ENCODE measurements around the gene RMDN3. TPM values are rescaled to one million over a fixed set of nuclear protein-coding genes. Genes with fewer than 3 reads are reported as not detected.

The RMDN3 gene
- total and polyA plus RNA-seq, 2 of the 13 experiments (the other 11 are each of a cell fraction or from before 2014, with no cell fraction given): 16.8 to 19.5 TPM

GRCh38 chr15:40763801-40764628, 9.0 kb upstream of the RMDN3 start, which contains the start of gene GCHFR (continued):
- TF ChIP-seq REST (IDR thresholded peaks at IDR 0.05; ENCODE audit: borderline replicate concordance in 1 of 2, low read depth in 1 of 2, low read length in 2 of 2) (no peak), HMG20A (CRISPR knock-in tag; IDR thresholded peaks at IDR 0.05; ENCODE audit: borderline replicate concordance) (no peak), BHLHE40 (IDR thresholded peaks at IDR 0.05; ENCODE audit: low read length) (peak; percentile 80), HNRNPLL (IDR thresholded peaks at IDR 0.05; ENCODE audit: low read depth, low read length, poor library complexity, severe bottlenecking) (peak; percentile 79), NFYB (CRISPR knock-in tag; IDR thresholded peaks at IDR 0.05) (peak; percentile 88), MNT (IDR thresholded peaks at IDR 0.05) (no peak), KLF16 (CRISPR knock-in tag; IDR thresholded peaks at IDR 0.05) (no peak; a peak in 1 of 4 replicates), ZSCAN12 (CRISPR knock-in tag; IDR thresholded peaks at IDR 0.05) (peak; percentile 91), TCF12 (IDR thresholded peaks at IDR 0.05) (no peak), TCF12 (CRISPR knock-in tag; IDR thresholded peaks at IDR 0.05) (no peak), NFIB (CRISPR knock-in tag; IDR thresholded peaks at IDR 0.05; ENCODE audit: borderline replicate concordance) (peak; percentile 54; the same call in 1 of the 2 replicates), IRF2 (CRISPR knock-in tag; IDR thresholded peaks at IDR 0.05) (peak; percentile 69; the same call in 1 of the 2 replicates), FOXO1 (CRISPR knock-in tag; IDR thresholded peaks at IDR 0.05) (peak; percentile 46; the same call in 1 of the 2 replicates), PRMT3 (CRISPR knock-in tag; IDR thresholded peaks at IDR 0.05; ENCODE audit: borderline replicate concordance, low read depth) (0 out of 2 replicates have a peak, but pooled peaks have one; percentile 51)
- TF ChIP-seq, protein P1, sequence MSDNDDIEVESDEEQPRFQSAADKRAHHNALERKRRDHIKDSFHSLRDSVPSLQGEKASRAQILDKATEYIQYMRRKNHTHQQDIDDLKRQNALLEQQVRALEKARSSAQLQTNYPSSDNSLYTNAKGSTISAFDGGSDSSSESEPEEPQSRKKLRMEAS (IDR thresholded peaks at IDR 0.05): peak; percentile 72; the same call in 1 of the 2 replicates
- TF ChIP-seq, protein P2, sequence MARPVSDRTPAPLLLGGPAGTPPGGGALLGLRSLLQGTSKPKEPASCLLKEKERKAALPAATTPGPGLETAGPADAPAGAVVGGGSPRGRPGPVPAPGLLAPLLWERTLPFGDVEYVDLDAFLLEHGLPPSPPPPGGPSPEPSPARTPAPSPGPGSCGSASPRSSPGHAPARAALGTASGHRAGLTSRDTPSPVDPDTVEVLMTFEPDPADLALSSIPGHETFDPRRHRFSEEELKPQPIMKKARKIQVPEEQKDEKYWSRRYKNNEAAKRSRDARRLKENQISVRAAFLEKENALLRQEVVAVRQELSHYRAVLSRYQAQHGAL (CRISPR knock-in tag; IDR thresholded peaks at IDR 0.05; ENCODE audit: not compliant biosample characterization): no peak
- TF ChIP-seq, protein P3, sequence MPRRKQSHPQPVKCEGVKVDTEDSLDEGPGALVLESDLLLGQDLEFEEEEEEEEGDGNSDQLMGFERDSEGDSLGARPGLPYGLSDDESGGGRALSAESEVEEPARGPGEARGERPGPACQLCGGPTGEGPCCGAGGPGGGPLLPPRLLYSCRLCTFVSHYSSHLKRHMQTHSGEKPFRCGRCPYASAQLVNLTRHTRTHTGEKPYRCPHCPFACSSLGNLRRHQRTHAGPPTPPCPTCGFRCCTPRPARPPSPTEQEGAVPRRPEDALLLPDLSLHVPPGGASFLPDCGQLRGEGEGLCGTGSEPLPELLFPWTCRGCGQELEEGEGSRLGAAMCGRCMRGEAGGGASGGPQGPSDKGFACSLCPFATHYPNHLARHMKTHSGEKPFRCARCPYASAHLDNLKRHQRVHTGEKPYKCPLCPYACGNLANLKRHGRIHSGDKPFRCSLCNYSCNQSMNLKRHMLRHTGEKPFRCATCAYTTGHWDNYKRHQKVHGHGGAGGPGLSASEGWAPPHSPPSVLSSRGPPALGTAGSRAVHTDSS (CRISPR knock-in tag; conservative IDR thresholded peaks at IDR 0.05): no peak

Measured in HepG2 (cell line).